C4-2B (cell line): ENCODE data around the gene MAFF.

Source experiments
- ZFX ChIP-seq: fragments of 450-650 bp; IDR thresholded peaks from 2 replicates; pipeline ENCODE4 v1.6.1; 2017
- TF ChIP-seq, protein P1 (sequence below): fragments of 450-650 bp; conservative IDR thresholded peaks from 2 replicates; pipeline ENCODE4 v1.5.1; 2017; ENCODE audit warnings: mild to moderate bottlenecking

DNA sequence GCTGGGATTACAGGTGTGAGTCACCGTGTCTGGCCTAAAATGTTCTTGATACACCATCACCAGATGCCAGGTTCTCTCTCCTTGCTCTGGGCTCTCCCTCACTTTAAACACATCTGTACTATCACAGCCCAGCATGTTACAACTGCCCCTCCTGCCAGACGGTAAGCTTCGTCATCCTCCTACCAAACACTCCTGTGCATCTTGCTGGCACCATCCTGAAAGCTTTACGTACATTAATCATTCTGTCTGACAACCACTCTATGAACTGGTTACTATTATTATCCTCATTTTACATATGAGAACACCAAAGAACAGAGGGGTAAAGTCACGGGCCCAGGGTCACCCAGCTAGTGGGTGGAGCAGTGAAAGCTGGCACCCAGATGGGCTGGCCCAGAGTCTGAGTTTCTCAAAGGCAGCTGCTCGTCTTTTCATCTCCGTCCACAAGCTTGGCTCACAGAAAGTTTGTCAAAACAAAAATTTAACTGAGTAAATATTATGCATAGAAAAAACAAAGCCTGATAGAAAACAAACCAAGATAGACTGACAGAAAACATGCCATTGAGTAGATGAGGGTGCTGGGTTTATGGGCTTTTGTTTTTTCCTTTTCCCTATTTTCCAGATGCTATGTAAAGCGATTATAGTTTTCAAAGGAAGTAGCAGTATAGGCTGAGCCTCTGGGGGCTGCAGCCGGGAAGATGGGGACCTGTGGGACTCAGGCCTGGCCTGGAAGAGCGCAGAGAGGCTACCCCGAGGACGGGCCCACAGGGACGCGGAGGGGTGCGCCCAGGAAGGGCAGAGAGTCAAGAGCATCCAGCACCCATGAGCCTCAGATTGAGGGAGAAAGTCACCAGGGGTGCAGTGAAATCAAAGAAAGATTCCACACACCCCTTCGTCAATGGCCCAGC lies 29.6 kb upstream of the MAFF start:
- TF ChIP-seq ZFX: no peak
- TF ChIP-seq, protein P1, sequence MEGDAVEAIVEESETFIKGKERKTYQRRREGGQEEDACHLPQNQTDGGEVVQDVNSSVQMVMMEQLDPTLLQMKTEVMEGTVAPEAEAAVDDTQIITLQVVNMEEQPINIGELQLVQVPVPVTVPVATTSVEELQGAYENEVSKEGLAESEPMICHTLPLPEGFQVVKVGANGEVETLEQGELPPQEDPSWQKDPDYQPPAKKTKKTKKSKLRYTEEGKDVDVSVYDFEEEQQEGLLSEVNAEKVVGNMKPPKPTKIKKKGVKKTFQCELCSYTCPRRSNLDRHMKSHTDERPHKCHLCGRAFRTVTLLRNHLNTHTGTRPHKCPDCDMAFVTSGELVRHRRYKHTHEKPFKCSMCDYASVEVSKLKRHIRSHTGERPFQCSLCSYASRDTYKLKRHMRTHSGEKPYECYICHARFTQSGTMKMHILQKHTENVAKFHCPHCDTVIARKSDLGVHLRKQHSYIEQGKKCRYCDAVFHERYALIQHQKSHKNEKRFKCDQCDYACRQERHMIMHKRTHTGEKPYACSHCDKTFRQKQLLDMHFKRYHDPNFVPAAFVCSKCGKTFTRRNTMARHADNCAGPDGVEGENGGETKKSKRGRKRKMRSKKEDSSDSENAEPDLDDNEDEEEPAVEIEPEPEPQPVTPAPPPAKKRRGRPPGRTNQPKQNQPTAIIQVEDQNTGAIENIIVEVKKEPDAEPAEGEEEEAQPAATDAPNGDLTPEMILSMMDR: no peak
